Spinal cord (tissue), 10 donors: ENCODE data around the gene MAD2L1. TPM values are rescaled to one million over a fixed set of nuclear protein-coding genes. Genes with fewer than 3 reads are reported as not detected.

Experiments
- DNase-seq, 6 donors: peaks; one replicate each; pipeline versions ENCODE4 v3.0.0 to v3.0.0-alpha.2; 2013 to 2015; ENCODE audit warnings: low spot score in 6 of 6, low read depth in 4 of 6
- H3K27ac ChIP-seq: one replicate; pipeline ENCODE4 v1.5.1; 2013; ENCODE audit warnings: low read depth, low read length, control low read depth
- H3K27me3 ChIP-seq: one replicate; pipeline ENCODE4 v1.6.1; 2013; ENCODE audit warnings: low read length; ENCODE audit not compliant: control insufficient read depth, insufficient read depth
- H3K36me3 ChIP-seq: one replicate; pipeline ENCODE4 v1.6.1; 2013; ENCODE audit warnings: low read length; ENCODE audit not compliant: control insufficient read depth, insufficient read depth
- H3K4me1 ChIP-seq: one replicate; pipeline ENCODE4 v1.6.1; 2013; ENCODE audit warnings: low read length; ENCODE audit not compliant: control insufficient read depth, insufficient read depth
- H3K4me3 ChIP-seq: one replicate; pipeline ENCODE4 v1.5.1; 2013; ENCODE audit warnings: low read depth, low read length, control low read depth
- H3K9me3 ChIP-seq: one replicate; pipeline ENCODE4 v1.6.1; 2013; ENCODE audit warnings: low read length; ENCODE audit not compliant: control insufficient read depth, insufficient read depth
- WGBS: methylation state at CpG from one replicate; pipeline ENCODE4 v1.1.5; 2013; ENCODE audit warnings: missing lambda C conversion rate; ENCODE audit not compliant: insufficient coverage; 5-methylcytosine and 5-hydroxymethylcytosine counted together
- polyA plus RNA-seq, 2 donors: library from polyadenylated mRNA; unstranded; fragments of 120-200 nt; gene quantifications; one replicate each; pipeline ENCODE4 v1.2.1, GENCODE V29; 2013; ENCODE audit not compliant: insufficient read length in 2 of 2
- total RNA-seq, 2 donors: library from RNA; depleted of rRNA in 1 of 2; stranded (reverse); fragments of 120-200 nt in 1 of 2; fragments of >200 nt in 1 of 2; gene quantifications; one replicate each; pipeline versions ENCODE4 v1.2.3 to v1.2.4, GENCODE V29; 2013 to 2014
- donor health status: healthy.

Gene MAD2L1
- total and polyA plus RNA-seq, 4 donors, result 14.4 to 25.3 (median 18.7) TPM

GRCh38 chr4:120049732-120050494 is 16.7 kb downstream of the MAD2L1 start:
- Histone ChIP-seq H3K9me3 (no peaks in the 10 kb centered on the region), H3K4me1 (peaks cover 4% of the 10 kb centered on the region), H3K36me3 (no peaks in the 10 kb centered on the region), H3K4me3 (no peak overlapping the region), H3K27ac (no peak overlapping the region), H3K27me3 (no peaks in the 10 kb centered on the region)
- 46% methylated on average over 9 of the region's 11 CpGs for WGBS
- DNase-seq, result peak; percentile 73 to 96 (median 84)

- Histone ChIP-seq H3K4me3 (no peak overlapping the region), H3K9me3 (peaks cover 3% of the 10 kb centered on the region), H3K36me3 (no peaks in the 10 kb centered on the region), H3K27ac (no peak overlapping the region), H3K27me3 (no peaks in the 10 kb centered on the region), H3K4me1 (no peaks in the 10 kb centered on the region)
- WGBS, result 100% methylated on average over 1 of the region's 4 CpGs
- no peak for DNase-seq
These were observed 22.8 kb downstream of the MAD2L1 start for GRCh38 chr4:120043828-120044227.

GRCh38 chr4:120037411-120037810 is 29.2 kb downstream of the MAD2L1 start:
- DNase-seq, result no peak
- H3K4me1 ChIP-seq, result no peaks in the 10 kb centered on the region
- H3K9me3 ChIP-seq, result no peaks in the 10 kb centered on the region
- WGBS, result no CpG with 5 or more reads among the region's 2 CpGs
- H3K27ac ChIP-seq, result no peak overlapping the region
- no peaks in the 10 kb centered on the region for H3K36me3 ChIP-seq
- no peak overlapping the region for H3K4me3 ChIP-seq
- H3K27me3 ChIP-seq, result no peaks in the 10 kb centered on the region

GRCh38 chr4:120034913-120035312 is 31.7 kb downstream of the MAD2L1 start:
- DNase-seq, result no peak
- H3K27me3 ChIP-seq, result no peaks in the 10 kb centered on the region
- H3K27ac ChIP-seq, result no peak overlapping the region
- H3K36me3 ChIP-seq, result no peaks in the 10 kb centered on the region
- H3K9me3 ChIP-seq, result no peaks in the 10 kb centered on the region
- 100% methylated on average over 1 of the region's 2 CpGs for WGBS
- no peak overlapping the region for H3K4me3 ChIP-seq
- H3K4me1 ChIP-seq, result no peaks in the 10 kb centered on the region

- no peak overlapping the region for H3K27ac ChIP-seq
- no peak for DNase-seq
- no peak overlapping the region for H3K4me3 ChIP-seq
- no peaks in the 10 kb centered on the region for H3K4me1 ChIP-seq
- no peaks in the 10 kb centered on the region for H3K9me3 ChIP-seq
- no peaks in the 10 kb centered on the region for H3K36me3 ChIP-seq
- WGBS, result no CpG with 5 or more reads among the region's 2 CpGs
- H3K27me3 ChIP-seq, result no peaks in the 10 kb centered on the region
These were observed 39.8 kb downstream of the MAD2L1 start for GRCh38 chr4:120026853-120027252.

- Histone ChIP-seq H3K9me3 (no peaks in the 10 kb centered on the region), H3K4me3 (no peak overlapping the region), H3K4me1 (no peaks in the 10 kb centered on the region), H3K27ac (no peak overlapping the region), H3K36me3 (no peaks in the 10 kb centered on the region), H3K27me3 (no peaks in the 10 kb centered on the region)
- WGBS, result no CpG with 5 or more reads among the region's 1 CpG
- no peak for DNase-seq
These were observed 41.1 kb downstream of the MAD2L1 start for GRCh38 chr4:120025516-120025915.

- Histone ChIP-seq H3K27ac (no peak overlapping the region), H3K27me3 (no peaks in the 10 kb centered on the region), H3K36me3 (no peaks in the 10 kb centered on the region), H3K4me3 (no peak overlapping the region), H3K4me1 (no peaks in the 10 kb centered on the region), H3K9me3 (no peaks in the 10 kb centered on the region)
- DNase-seq, result no peak
- no CpG with 5 or more reads among the region's 1 CpG for WGBS
These were observed 47.9 kb downstream of the MAD2L1 start for GRCh38 chr4:120018786-120019185.

- Histone ChIP-seq H3K4me3 (no peak overlapping the region), H3K27ac (no peak overlapping the region), H3K4me1 (no peaks in the 10 kb centered on the region), H3K27me3 (no peaks in the 10 kb centered on the region), H3K9me3 (no peaks in the 10 kb centered on the region), H3K36me3 (no peaks in the 10 kb centered on the region)
- DNase-seq, result no peak
- no CpG with 5 or more reads among the region's 6 CpGs for WGBS
These were observed 48.5 kb downstream of the MAD2L1 start for GRCh38 chr4:120017939-120018692.

- WGBS, result 60% methylated on average over 1 of the region's 2 CpGs
- no peaks in the 10 kb centered on the region for H3K9me3 ChIP-seq
- H3K27ac ChIP-seq, result no peak overlapping the region
- H3K4me3 ChIP-seq, result no peak overlapping the region
- no peak for DNase-seq
- no peaks in the 10 kb centered on the region for H3K36me3 ChIP-seq
- H3K4me1 ChIP-seq, result no peaks in the 10 kb centered on the region
- no peaks in the 10 kb centered on the region for H3K27me3 ChIP-seq
These were observed 54.9 kb downstream of the MAD2L1 start for GRCh38 chr4:120011725-120012124.

- Histone ChIP-seq H3K4me1 (no peaks in the 10 kb centered on the region), H3K4me3 (no peak overlapping the region), H3K27me3 (no peaks in the 10 kb centered on the region), H3K9me3 (no peaks in the 10 kb centered on the region), H3K36me3 (no peaks in the 10 kb centered on the region), H3K27ac (no peak overlapping the region)
- WGBS, result no CpG with 5 or more reads among the region's 4 CpGs
- no peak for DNase-seq
These were observed 56.0 kb downstream of the MAD2L1 start for GRCh38 chr4:120010646-120011045.
